DND-41 (cell line): Measurements from ENCODE around the gene STPG4.

Source experiments
- ATAC-seq: fragments of 200-7000 bp; cut with Tn5 transposase; 3 replicates; pipeline ENCODE4 v1.9.1; 2021; ENCODE audit warnings: low read depth; ENCODE audit not compliant: insufficient read depth
- DNase-seq: peaks from one replicate; pipeline ENCODE4 v3.0.0-alpha.2; 2020
- H2AFZ ChIP-seq: 2 replicates; pipeline ENCODE4 v1.6.0; 2012; ENCODE audit warnings: low read depth, low read length
- H3K27ac ChIP-seq: 2 replicates; pipeline ENCODE4 v1.5.1; 2012; ENCODE audit warnings: low read length, inconsistent platforms
- H3K27me3 ChIP-seq: fragments of 200-600 bp; sonication (generic); 2 replicates; pipeline ENCODE4 v1.6.0; 2012; ENCODE audit warnings: low read length, mild to moderate bottlenecking, inconsistent platforms; ENCODE audit not compliant: insufficient read depth, poor library complexity
- H3K36me3 ChIP-seq: 2 replicates; pipeline ENCODE4 v1.5.1; 2012; ENCODE audit warnings: low read length, inconsistent platforms; ENCODE audit not compliant: insufficient read depth
- H3K4me1 ChIP-seq: 2 replicates; pipeline ENCODE4 v1.5.1; 2012; ENCODE audit warnings: mild to moderate bottlenecking, low read length; ENCODE audit not compliant: insufficient read depth
- H3K4me2 ChIP-seq: 2 replicates; pipeline ENCODE4 v1.6.0; 2012; ENCODE audit warnings: mild to moderate bottlenecking, moderate library complexity, low read length, inconsistent platforms; ENCODE audit not compliant: insufficient read depth
- H3K4me3 ChIP-seq, 2 experiments: fragments of 200-600 bp in 1 of 2; shearing (Covaris generic) in 1 of 2; 2 replicates each; pipeline ENCODE4 v1.5.1; 2012 to 2016; ENCODE audit warnings: inconsistent platforms in 2 of 2, low read length in 2 of 2, mild to moderate bottlenecking in 2 of 2, low read depth in 1 of 2, moderate library complexity in 1 of 2
- H3K79me2 ChIP-seq: 2 replicates; pipeline ENCODE4 v1.6.0; 2012; ENCODE audit warnings: low read length, inconsistent platforms; ENCODE audit not compliant: insufficient read depth
- H3K9ac ChIP-seq: 2 replicates; pipeline ENCODE4 v1.6.0; 2012; ENCODE audit warnings: low read depth, mild to moderate bottlenecking, inconsistent platforms, low read length, moderate library complexity
- H3K9me3 ChIP-seq: 2 replicates; pipeline ENCODE4 v1.5.1; 2012; ENCODE audit warnings: low read length, moderate library complexity, mild to moderate bottlenecking, inconsistent platforms; ENCODE audit not compliant: insufficient read depth, severe bottlenecking
- H4K20me1 ChIP-seq: 2 replicates; pipeline ENCODE4 v1.6.0; 2012; ENCODE audit warnings: low read length; ENCODE audit not compliant: insufficient read depth
- EZH2 ChIP-seq: IDR thresholded peaks from 3 replicates; pipeline ENCODE4 v1.6.1; 2012; ENCODE audit warnings: borderline replicate concordance, low read depth, mild to moderate bottlenecking, moderate library complexity, low read length, inconsistent platforms; ENCODE audit not compliant: severe bottlenecking
- TF ChIP-seq, protein P1 (sequence below): IDR thresholded peaks from 2 replicates; pipeline ENCODE4 v1.5.1; 2012; ENCODE audit warnings: borderline replicate concordance, low read length, moderate library complexity, mild to moderate bottlenecking; ENCODE audit not compliant: poor library complexity, severe bottlenecking; ENCODE audit errors: extremely low read depth

The STPG4 gene

GRCh38 chr2:47160660-47161059 lies 5.6 kb upstream of the STPG4 start:
- Histone ChIP-seq H3K9ac (no peak overlapping the region), H3K4me1 (no peaks in the 10 kb centered on the region), H3K36me3 (peaks cover 78% of the 10 kb centered on the region), H3K27ac (no peak overlapping the region), H4K20me1 (peaks cover 69% of the 10 kb centered on the region), H3K4me3 (no peak overlapping the region), H3K27me3 (no peaks in the 10 kb centered on the region), H3K9me3 (no peaks in the 10 kb centered on the region), H3K4me2 (no peak overlapping the region), H3K79me2 (peaks cover 51% of the 10 kb centered on the region), H2AFZ (no peak overlapping the region)
- DNase-seq (no peak), ATAC-seq (no peak)
- TF ChIP-seq, protein P1, sequence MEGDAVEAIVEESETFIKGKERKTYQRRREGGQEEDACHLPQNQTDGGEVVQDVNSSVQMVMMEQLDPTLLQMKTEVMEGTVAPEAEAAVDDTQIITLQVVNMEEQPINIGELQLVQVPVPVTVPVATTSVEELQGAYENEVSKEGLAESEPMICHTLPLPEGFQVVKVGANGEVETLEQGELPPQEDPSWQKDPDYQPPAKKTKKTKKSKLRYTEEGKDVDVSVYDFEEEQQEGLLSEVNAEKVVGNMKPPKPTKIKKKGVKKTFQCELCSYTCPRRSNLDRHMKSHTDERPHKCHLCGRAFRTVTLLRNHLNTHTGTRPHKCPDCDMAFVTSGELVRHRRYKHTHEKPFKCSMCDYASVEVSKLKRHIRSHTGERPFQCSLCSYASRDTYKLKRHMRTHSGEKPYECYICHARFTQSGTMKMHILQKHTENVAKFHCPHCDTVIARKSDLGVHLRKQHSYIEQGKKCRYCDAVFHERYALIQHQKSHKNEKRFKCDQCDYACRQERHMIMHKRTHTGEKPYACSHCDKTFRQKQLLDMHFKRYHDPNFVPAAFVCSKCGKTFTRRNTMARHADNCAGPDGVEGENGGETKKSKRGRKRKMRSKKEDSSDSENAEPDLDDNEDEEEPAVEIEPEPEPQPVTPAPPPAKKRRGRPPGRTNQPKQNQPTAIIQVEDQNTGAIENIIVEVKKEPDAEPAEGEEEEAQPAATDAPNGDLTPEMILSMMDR = no peak
- TF ChIP-seq EZH2 = no peak

DNA sequence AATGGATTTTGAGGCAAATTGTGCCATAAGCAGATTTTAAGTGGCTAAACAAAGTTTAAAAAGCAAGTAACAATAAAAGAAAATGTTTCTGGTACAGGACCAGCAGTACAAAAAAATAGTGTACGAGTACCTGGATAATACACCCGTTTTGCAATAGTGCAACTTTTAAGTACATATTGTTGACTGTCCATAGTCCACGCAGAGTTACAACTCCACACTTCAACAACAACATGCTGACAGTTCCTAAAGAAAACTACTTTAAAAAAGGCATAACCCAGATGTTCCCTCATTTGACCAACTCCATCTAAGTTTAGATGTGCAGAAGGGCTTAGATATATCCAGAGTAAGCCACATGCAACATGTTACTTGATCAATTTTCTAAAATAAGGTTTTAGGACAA lies 5.1 kb upstream of the STPG4 start:
- Histone ChIP-seq H3K27ac (no peak overlapping the region), H3K4me2 (no peak overlapping the region), H3K4me3 (no peak overlapping the region), H2AFZ (no peak overlapping the region), H3K79me2 (peaks cover 47% of the 10 kb centered on the region), H4K20me1 (peaks cover 65% of the 10 kb centered on the region), H3K36me3 (peaks cover 76% of the 10 kb centered on the region), H3K9ac (no peak overlapping the region), H3K9me3 (no peaks in the 10 kb centered on the region), H3K4me1 (no peaks in the 10 kb centered on the region), H3K27me3 (no peaks in the 10 kb centered on the region)
- ATAC-seq = no peak
- TF ChIP-seq, protein P1 = no peak
- no peak for TF ChIP-seq EZH2
- no peak for DNase-seq

DNA sequence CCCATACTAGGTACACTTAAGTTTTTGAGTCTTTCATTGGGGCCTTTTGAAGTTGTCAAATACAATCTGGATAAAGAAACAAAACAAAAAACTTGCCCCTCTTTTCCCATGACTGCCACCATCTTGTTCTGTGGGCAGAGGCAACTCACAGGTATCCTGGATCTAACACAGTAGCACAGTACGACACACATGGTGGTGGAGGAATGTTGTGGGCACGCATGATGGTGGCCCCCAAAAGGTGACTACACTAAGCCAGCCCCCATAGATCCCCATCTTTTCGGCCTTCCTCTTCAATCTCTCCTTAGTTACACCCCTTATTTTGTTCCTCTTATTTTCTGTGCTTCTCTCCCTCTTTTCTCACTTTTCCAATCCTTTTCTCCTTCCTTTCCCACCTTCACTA lies 4.5 kb upstream of the STPG4 start:
- DNase-seq (no peak), ATAC-seq (no peak)
- Histone ChIP-seq H3K4me1 (no peaks in the 10 kb centered on the region), H3K4me2 (no peak overlapping the region), H3K36me3 (peaks cover 73% of the 10 kb centered on the region), H4K20me1 (peaks cover 59% of the 10 kb centered on the region), H2AFZ (no peak overlapping the region), H3K27ac (no peak overlapping the region), H3K9me3 (no peaks in the 10 kb centered on the region), H3K4me3 (no peak overlapping the region), H3K27me3 (no peaks in the 10 kb centered on the region), H3K9ac (no peak overlapping the region), H3K79me2 (peaks cover 41% of the 10 kb centered on the region)
- TF ChIP-seq EZH2 = no peak
- TF ChIP-seq, protein P1 = no peak

DNA sequence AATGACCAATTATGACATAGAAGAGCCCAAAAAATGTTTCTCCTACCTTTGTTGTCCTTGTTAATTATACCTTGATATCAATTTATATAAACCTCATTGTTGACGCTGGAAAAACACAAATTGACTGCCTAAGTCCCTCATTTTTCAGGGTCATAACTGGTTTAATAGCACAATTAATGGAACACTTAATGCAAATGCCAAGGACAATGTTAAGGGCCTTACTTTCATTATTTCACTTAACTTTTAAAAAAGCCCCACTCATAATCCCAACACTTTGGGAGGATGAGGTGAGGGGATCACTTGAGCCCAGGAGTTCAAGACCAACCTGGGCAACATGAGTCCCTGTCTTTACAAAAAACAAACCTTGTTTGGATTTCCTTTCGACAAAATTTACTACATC lies 3.5 kb upstream of the STPG4 start:
- H3K27me3 ChIP-seq = no peaks in the 10 kb centered on the region
- ATAC-seq (no peak), DNase-seq (no peak)
- H3K27ac ChIP-seq = no peak overlapping the region
- H3K79me2 ChIP-seq = peaks cover 32% of the 10 kb centered on the region
- H3K36me3 ChIP-seq = peaks cover 66% of the 10 kb centered on the region
- TF ChIP-seq, protein P1 = no peak
- no peak for TF ChIP-seq EZH2
- no peaks in the 10 kb centered on the region for H3K9me3 ChIP-seq
- H3K9ac ChIP-seq = no peak overlapping the region
- H2AFZ ChIP-seq = no peak overlapping the region
- H3K4me1 ChIP-seq = no peaks in the 10 kb centered on the region
- H4K20me1 ChIP-seq = peaks cover 51% of the 10 kb centered on the region
- no peak overlapping the region for H3K4me3 ChIP-seq
- H3K4me2 ChIP-seq = no peak overlapping the region
